Hepatocyte (in vitro differentiated cells): ENCODE measurements around the gene PCBP1. TPM values are rescaled to one million over a fixed set of nuclear protein-coding genes. Genes with fewer than 3 reads are reported as not detected.
"Not testable (repeated sequence)": the region's sequence is repeated elsewhere in the genome, so short reads cannot be mapped to it uniquely, and the experiment has no call there.

Source experiments
- DNase-seq: peaks from one replicate; pipeline ENCODE4 v3.0.0-alpha.2; 2016; ENCODE audit warnings: low spot score
- H2AFZ ChIP-seq: fragments of 200-600 bp; sonication (generic); 2 replicates; pipeline ENCODE4 v1.6.0; 2016; ENCODE audit warnings: antibody characterized with exemption, mild to moderate bottlenecking
- H3K27ac ChIP-seq: fragments of 200-600 bp; sonication (generic); 2 replicates; pipeline ENCODE4 v1.5.1; 2016; ENCODE audit warnings: mild to moderate bottlenecking
- H3K27me3 ChIP-seq: fragments of 200-600 bp; sonication (generic); 2 replicates; pipeline ENCODE4 v1.6.1; 2016
- H3K36me3 ChIP-seq: fragments of 200-600 bp; sonication (generic); replicated peaks from 2 replicates; pipeline ENCODE4 v1.5.1; 2016; ENCODE audit warnings: low read depth; ENCODE audit not compliant: insufficient read depth
- H3K4me1 ChIP-seq: fragments of 200-600 bp; sonication (generic); 2 replicates; pipeline ENCODE4 v1.5.1; 2016; ENCODE audit warnings: mild to moderate bottlenecking, moderate library complexity; ENCODE audit not compliant: insufficient read depth
- H3K4me2 ChIP-seq: fragments of 200-600 bp; sonication (generic); 2 replicates; pipeline ENCODE4 v1.6.0; 2016
- H3K4me3 ChIP-seq: fragments of 200-600 bp; sonication (generic); 2 replicates; pipeline ENCODE4 v1.5.1; 2016; ENCODE audit warnings: mild to moderate bottlenecking
- H3K79me2 ChIP-seq: fragments of 200-600 bp; sonication (generic); 2 replicates; pipeline ENCODE4 v1.6.0; 2017; ENCODE audit warnings: mild to moderate bottlenecking
- H3K9me2 ChIP-seq: fragments of 200-600 bp; sonication (generic); replicated peaks from 2 replicates; pipeline ENCODE4 v1.6.0; 2017; ENCODE audit warnings: mild to moderate bottlenecking; ENCODE audit not compliant: insufficient read depth
- H3K9me3 ChIP-seq: fragments of 200-600 bp; sonication (generic); 2 replicates; pipeline ENCODE4 v1.5.1; 2016; ENCODE audit warnings: low read depth, mild to moderate bottlenecking
- H4K20me1 ChIP-seq: fragments of 200-600 bp; sonication (generic); 2 replicates; pipeline ENCODE4 v1.6.0; 2016; ENCODE audit warnings: mild to moderate bottlenecking; ENCODE audit not compliant: insufficient read depth, poor library complexity, severe bottlenecking
- CTCF ChIP-seq: fragments of 200-600 bp; sonication (generic); IDR thresholded peaks from 2 replicates; pipeline ENCODE4 v1.5.1; 2016; ENCODE audit warnings: antibody characterized with exemption, mild to moderate bottlenecking; ENCODE audit not compliant: poor library complexity
- EZH2 ChIP-seq: fragments of 200-600 bp; sonication (generic); IDR thresholded peaks from 2 replicates; pipeline ENCODE4 v1.6.1; 2016; ENCODE audit warnings: antibody characterized with exemption, mild to moderate bottlenecking, borderline replicate concordance
- EZH2phosphoT487 ChIP-seq: fragments of 200-600 bp; sonication (generic); IDR thresholded peaks from one replicate; pipeline ENCODE4 v1.6.1; 2018; ENCODE audit warnings: antibody characterized with exemption, mild to moderate bottlenecking, low read depth, moderate library complexity; ENCODE audit not compliant: unreplicated experiment, severe bottlenecking
- WGBS: methylation state at CpG from one replicate; pipeline ENCODE4 v1.1.6; 2016; ENCODE audit warnings: low lambda C conversion rate; ENCODE audit errors: missing lambda C conversion rate; 5-methylcytosine and 5-hydroxymethylcytosine counted together
- polyA plus RNA-seq: library from polyadenylated mRNA; unstranded; fragments of >200 nt; fragmentation: Nextera tagmentation; extraction: Ambion mirVana; gene quantifications from 2 replicates; pipeline ENCODE4 v1.2.1, GENCODE V29; 2016
- total RNA-seq: library from RNA; depleted of rRNA; stranded (reverse); fragments of >200 nt; gene quantifications from 2 replicates; pipeline ENCODE4 v1.2.3, GENCODE V29; 2014

The PCBP1 gene
- total and polyA plus RNA-seq, 2 experiments from 2014 or later: 97.1 to 183 TPM

- no peaks in the 10 kb centered on the region for H4K20me1 ChIP-seq
- no peaks in the 10 kb centered on the region for H3K36me3 ChIP-seq
- WGBS: 78% methylated on average over 13 of the region's 13 CpGs
- peak overlapping the region; percentile 100 for H3K27ac ChIP-seq
- H3K9me2 ChIP-seq: no peaks in the 10 kb centered on the region
- H3K4me1 ChIP-seq: peaks cover 21% of the 10 kb centered on the region
- H2AFZ ChIP-seq: peak overlapping the region; percentile 65
- TF ChIP-seq EZH2phosphoT487 (no peak), CTCF (no peak), EZH2 (no peak)
- H3K9me3 ChIP-seq: no peaks in the 10 kb centered on the region
- H3K79me2 ChIP-seq: peaks cover 5% of the 10 kb centered on the region
- DNase-seq: no peak
- no peaks in the 10 kb centered on the region for H3K27me3 ChIP-seq
- H3K4me2 ChIP-seq: peak overlapping the region; percentile 89
- peak overlapping the region; percentile 65 for H3K4me3 ChIP-seq
Observed at GRCh38 chr2:70125498-70125898, 38.2 kb downstream of the PCBP1 start.

GRCh38 chr2:70126413-70126812 is 39.1 kb downstream of the PCBP1 start:
- H3K4me3 ChIP-seq: no peak overlapping the region
- H3K79me2 ChIP-seq: peaks cover 5% of the 10 kb centered on the region
- TF ChIP-seq EZH2phosphoT487 (no peak), EZH2 (no peak), CTCF (no peak)
- H3K4me1 ChIP-seq: peaks cover 23% of the 10 kb centered on the region
- no peaks in the 10 kb centered on the region for H3K27me3 ChIP-seq
- no peak overlapping the region for H2AFZ ChIP-seq
- no peak for DNase-seq
- no peaks in the 10 kb centered on the region for H3K9me2 ChIP-seq
- no peaks in the 10 kb centered on the region for H3K36me3 ChIP-seq
- no peaks in the 10 kb centered on the region for H3K9me3 ChIP-seq
- no peak overlapping the region for H3K4me2 ChIP-seq
- no peak overlapping the region for H3K27ac ChIP-seq
- H4K20me1 ChIP-seq: no peaks in the 10 kb centered on the region
- 98% methylated on average over 2 of the region's 2 CpGs for WGBS

GRCh38 chr2:70128005-70128404 is 40.7 kb downstream of the PCBP1 start:
- Histone ChIP-seq H2AFZ (no peak overlapping the region), H3K9me2 (no peaks in the 10 kb centered on the region), H3K79me2 (peaks cover 5% of the 10 kb centered on the region), H3K4me3 (no peak overlapping the region), H3K4me1 (peaks cover 34% of the 10 kb centered on the region), H3K27me3 (no peaks in the 10 kb centered on the region), H3K9me3 (no peaks in the 10 kb centered on the region), H3K4me2 (no peak overlapping the region), H4K20me1 (no peaks in the 10 kb centered on the region), H3K36me3 (no peaks in the 10 kb centered on the region), H3K27ac (peak overlapping the region; percentile 50)
- no peak for TF ChIP-seq EZH2
- no peak for TF ChIP-seq CTCF
- no peak for TF ChIP-seq EZH2phosphoT487
- DNase-seq: no peak
- WGBS: 12% methylated on average over 1 of the region's 1 CpG

GRCh38 chr2:70131344-70132143 is 44.3 kb downstream of the PCBP1 start:
- DNase-seq, H3K36me3 ChIP-seq, H3K79me2 ChIP-seq, H4K20me1 ChIP-seq, H3K9me2 ChIP-seq, H3K4me3 ChIP-seq, H3K27me3 ChIP-seq, H3K9me3 ChIP-seq: not testable (repeated sequence)
- peak overlapping the region; percentile 93 for H3K27ac ChIP-seq
- H3K4me1 ChIP-seq: peaks cover 33% of the 10 kb centered on the region
- WGBS: 89% methylated on average over 17 of the region's 17 CpGs
- H2AFZ ChIP-seq: peak overlapping the region; percentile 39
- H3K4me2 ChIP-seq: peak overlapping the region; percentile 76
